ENCODE data around the gene KDM5B. TPM values are rescaled to one million over a fixed set of nuclear protein-coding genes. Genes with fewer than 3 reads are reported as not detected.

Gene KDM5B
- total and polyA plus RNA-seq, 9 of the 15 experiments (the other 6 are each of a cell fraction or from before 2014, with no cell fraction given): 15.4 to 90.6 (median 57.1) TPM

GRCh38 chr1:202688401-202688800 is 119.8 kb downstream of the KDM5B start:
- in situ Hi-C loops (cut with MboI): no loop called here
- POLR2A ChIA-PET: interaction anchor here (0.6 to 1.8 kb wide), 7 partner anchors 8 to 339 kb away, joined by 3 to 5 read pairs (median 3); no protein-coding TSS in a partner anchor
- no peak overlapping the region for H3K4me3 ChIP-seq
- H3K9me3 ChIP-seq (replicated peaks; ENCODE audit: control insufficient read depth, insufficient read depth, low read depth, low read length): no peaks in the 10 kb centered on the region
- H3K27me3 ChIP-seq (ENCODE audit: control insufficient read depth in 2 of 2, insufficient read depth in 2 of 2, low read length in 2 of 2): peaks cover 17 to 46% of the 10 kb centered on the region in 2 experiments
- H3K79me2 ChIP-seq (ENCODE audit: control insufficient read depth, insufficient read depth, low read length): no peaks in the 10 kb centered on the region
- no peak overlapping the region for H3K27ac ChIP-seq (ENCODE audit: extremely low read depth, low read depth, low read length)
- BruUV-seq (replicated peaks): no TSS peak
- DNase-seq (ENCODE audit: extremely low read depth in 1 of 4, low spot score in 3 of 4) (no peak), FAIRE-seq (no peak), ATAC-seq (no peak)
- no peaks in the 10 kb centered on the region for H3K36me3 ChIP-seq (ENCODE audit: control insufficient read depth, insufficient read depth, low read length)
- no peaks in the 10 kb centered on the region for H3K9me1 ChIP-seq (ENCODE audit: control insufficient read depth, insufficient read depth, low read length)
- intact Hi-C loops (cut with micrococcal nuclease): no loop called here
- no peak overlapping the region for H3K9ac ChIP-seq (ENCODE audit: insufficient read depth in 1 of 2, low read depth in 2 of 2, low read length in 2 of 2)
- TF ChIP-seq THAP7 (CRISPR knock-in tag; IDR thresholded peaks at IDR 0.05) (no peak), EGR1 (conservative IDR thresholded peaks at IDR 0.05) (peak; percentile 18; the same call in 1 of the 2 replicates)
- WGBS (ENCODE audit: insufficient coverage, low coverage, missing lambda C conversion rate): 0% methylated on average over 7 of the region's 7 CpGs
- peaks cover 12% of the 10 kb centered on the region for H4K20me1 ChIP-seq (replicated peaks; ENCODE audit: control insufficient read depth, insufficient read depth, low read length)
- CTCF ChIA-PET (ENCODE audit: low intra/inter-chr PET ratio): no interaction called here
- no peaks in the 10 kb centered on the region for H3K4me1 ChIP-seq (replicated peaks in 1 of 2; ENCODE audit: control insufficient read depth in 2 of 2, insufficient read depth in 2 of 2, low read length in 2 of 2)
- H2AFZ ChIP-seq (ENCODE audit: low read depth, low read length): no peak overlapping the region
- H3K4me2 ChIP-seq (ENCODE audit: insufficient read depth, low read length): no peak overlapping the region

- no peak overlapping the region for H3K27ac ChIP-seq (ENCODE audit: extremely low read depth, low read depth, low read length)
- no TSS peak for BruUV-seq (replicated peaks)
- CTCF ChIA-PET (ENCODE audit: low intra/inter-chr PET ratio): no interaction called here
- in situ Hi-C loops (cut with MboI): no loop called here
- ATAC-seq (no peak), FAIRE-seq (no peak), DNase-seq (ENCODE audit: extremely low read depth in 1 of 4, low spot score in 3 of 4) (no peak)
- POLR2A ChIA-PET: interaction anchor here (0.6 to 1.8 kb wide), 4 partner anchors 9 to 340 kb away, joined by 3 to 5 read pairs (median 3); no protein-coding TSS in a partner anchor
- H2AFZ ChIP-seq (ENCODE audit: low read depth, low read length): no peak overlapping the region
- no peaks in the 10 kb centered on the region for H3K9me3 ChIP-seq (replicated peaks; ENCODE audit: control insufficient read depth, insufficient read depth, low read depth, low read length)
- no peak overlapping the region for H3K4me3 ChIP-seq
- no peak overlapping the region for H3K9ac ChIP-seq (ENCODE audit: insufficient read depth in 1 of 2, low read depth in 2 of 2, low read length in 2 of 2)
- H3K36me3 ChIP-seq (ENCODE audit: control insufficient read depth, insufficient read depth, low read length): no peaks in the 10 kb centered on the region
- H3K4me2 ChIP-seq (ENCODE audit: insufficient read depth, low read length): no peak overlapping the region
- H4K20me1 ChIP-seq (replicated peaks; ENCODE audit: control insufficient read depth, insufficient read depth, low read length): peaks cover 6% of the 10 kb centered on the region; the same call in 1 of the 2 replicates
- intact Hi-C loops (cut with micrococcal nuclease): no loop called here
- H3K27me3 ChIP-seq (ENCODE audit: control insufficient read depth in 2 of 2, insufficient read depth in 2 of 2, low read length in 2 of 2): peaks cover 18 to 51% of the 10 kb centered on the region in 2 experiments
- no peaks in the 10 kb centered on the region for H3K9me1 ChIP-seq (ENCODE audit: control insufficient read depth, insufficient read depth, low read length)
- H3K4me1 ChIP-seq (replicated peaks in 1 of 2; ENCODE audit: control insufficient read depth in 2 of 2, insufficient read depth in 2 of 2, low read length in 2 of 2): no peaks in the 10 kb centered on the region
- WGBS (ENCODE audit: insufficient coverage, low coverage, missing lambda C conversion rate): 0% methylated on average over 3 of the region's 3 CpGs
- TF ChIP-seq STAT6 (CRISPR knock-in tag; IDR thresholded peaks at IDR 0.05): no peak
- H3K79me2 ChIP-seq (ENCODE audit: control insufficient read depth, insufficient read depth, low read length): no peaks in the 10 kb centered on the region
These were observed 120.4 kb downstream of the KDM5B start for GRCh38 chr1:202687798-202688197.

Data from K562 (cell line).